Ascending aorta (tissue), 2 donors: Measurements from ENCODE around the gene NEGR1. TPM values are rescaled to one million over a fixed set of nuclear protein-coding genes. Genes with fewer than 3 reads are reported as not detected.

Source experiments
- DNase-seq, 2 donors: peaks; one replicate each; pipeline ENCODE4 v3.0.0-alpha.2; 2019; ENCODE audit warnings: low spot score in 2 of 2
- H3K27ac ChIP-seq, 2 donors: fragments of 200-600 bp; sonication (generic); one replicate each; pipeline ENCODE4 v1.5.1; 2016 to 2017; ENCODE audit warnings: mild to moderate bottlenecking in 1 of 2
- H3K27me3 ChIP-seq: fragments of 200-600 bp; sonication (generic); one replicate; pipeline ENCODE4 v1.5.1; 2017
- H3K36me3 ChIP-seq, 2 donors: fragments of 200-600 bp; sonication (generic); one replicate each; pipeline ENCODE4 v1.5.1; 2016
- H3K4me1 ChIP-seq, 2 donors: fragments of 200-600 bp; sonication (generic); one replicate each; pipeline ENCODE4 v1.5.1; 2016 to 2017; ENCODE audit warnings: mild to moderate bottlenecking in 1 of 2
- H3K4me3 ChIP-seq, 2 donors: fragments of 200-600 bp; sonication (generic); one replicate each; pipeline ENCODE4 v1.5.1; 2016 to 2017; ENCODE audit warnings: mild to moderate bottlenecking in 1 of 2
- H3K9me3 ChIP-seq, 2 donors: fragments of 200-600 bp; sonication (generic); one replicate each; pipeline ENCODE4 v1.5.1; 2016
- intact Hi-C: fragments of 100-400 bp; cut with DNase I; formaldehyde crosslinking; loops from one replicate; pipeline ENCODE4 v1.15.1; 2023
- total RNA-seq: library from RNA; depleted of rRNA; stranded (reverse); fragments of >200 nt; gene quantifications from one replicate; pipeline ENCODE4 v1.1.0, GENCODE V29; 2016
- TF ChIP-seq, protein P1 (sequence below), 3 experiments: fragments of 200-600 bp in 2 of 3; fragments of 450-650 bp in 1 of 3; sonication (generic) in 2 of 3; IDR thresholded peaks; one replicate each; pipeline ENCODE4 v1.5.1; 2016 to 2019; ENCODE audit warnings: antibody characterized with exemption in 3 of 3, mild to moderate bottlenecking in 1 of 3, moderate library complexity in 1 of 3

NEGR1 gene
- total RNA-seq, 1 donor from 2014 or later, result 42.8 TPM

DNA sequence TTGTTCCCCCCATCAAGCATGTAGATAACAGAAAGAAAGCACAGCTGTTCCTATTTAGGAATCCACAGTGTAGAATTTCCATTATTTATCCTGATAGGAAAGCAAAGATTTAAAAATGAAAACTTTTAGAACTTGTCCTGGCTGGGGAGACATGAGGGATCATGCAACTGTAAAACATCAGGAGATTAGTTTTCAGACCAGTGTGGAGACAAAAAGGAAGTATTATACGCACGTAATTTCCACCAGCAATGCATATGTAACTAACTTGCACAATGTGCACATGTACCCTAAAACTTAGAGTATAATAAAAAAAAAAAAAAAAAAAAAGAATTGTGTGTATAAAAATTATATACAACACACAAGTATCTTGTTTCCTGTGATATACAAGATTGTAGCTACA lies 172.4 kb downstream of the NEGR1 start:
- intact Hi-C loops, result no loop called here
- Histone ChIP-seq H3K27ac (no peak overlapping the region), H3K27me3 (no peaks in the 10 kb centered on the region), H3K36me3 (no peaks in the 10 kb centered on the region), H3K4me1 (peaks cover 0 to 3% of the 10 kb centered on the region in 2 donors), H3K4me3 (no peak overlapping the region), H3K9me3 (no peaks in the 10 kb centered on the region)
- TF ChIP-seq, protein P1, sequence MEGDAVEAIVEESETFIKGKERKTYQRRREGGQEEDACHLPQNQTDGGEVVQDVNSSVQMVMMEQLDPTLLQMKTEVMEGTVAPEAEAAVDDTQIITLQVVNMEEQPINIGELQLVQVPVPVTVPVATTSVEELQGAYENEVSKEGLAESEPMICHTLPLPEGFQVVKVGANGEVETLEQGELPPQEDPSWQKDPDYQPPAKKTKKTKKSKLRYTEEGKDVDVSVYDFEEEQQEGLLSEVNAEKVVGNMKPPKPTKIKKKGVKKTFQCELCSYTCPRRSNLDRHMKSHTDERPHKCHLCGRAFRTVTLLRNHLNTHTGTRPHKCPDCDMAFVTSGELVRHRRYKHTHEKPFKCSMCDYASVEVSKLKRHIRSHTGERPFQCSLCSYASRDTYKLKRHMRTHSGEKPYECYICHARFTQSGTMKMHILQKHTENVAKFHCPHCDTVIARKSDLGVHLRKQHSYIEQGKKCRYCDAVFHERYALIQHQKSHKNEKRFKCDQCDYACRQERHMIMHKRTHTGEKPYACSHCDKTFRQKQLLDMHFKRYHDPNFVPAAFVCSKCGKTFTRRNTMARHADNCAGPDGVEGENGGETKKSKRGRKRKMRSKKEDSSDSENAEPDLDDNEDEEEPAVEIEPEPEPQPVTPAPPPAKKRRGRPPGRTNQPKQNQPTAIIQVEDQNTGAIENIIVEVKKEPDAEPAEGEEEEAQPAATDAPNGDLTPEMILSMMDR (IDR thresholded peaks at IDR 0.05), result no peak
- no peak for DNase-seq

DNA sequence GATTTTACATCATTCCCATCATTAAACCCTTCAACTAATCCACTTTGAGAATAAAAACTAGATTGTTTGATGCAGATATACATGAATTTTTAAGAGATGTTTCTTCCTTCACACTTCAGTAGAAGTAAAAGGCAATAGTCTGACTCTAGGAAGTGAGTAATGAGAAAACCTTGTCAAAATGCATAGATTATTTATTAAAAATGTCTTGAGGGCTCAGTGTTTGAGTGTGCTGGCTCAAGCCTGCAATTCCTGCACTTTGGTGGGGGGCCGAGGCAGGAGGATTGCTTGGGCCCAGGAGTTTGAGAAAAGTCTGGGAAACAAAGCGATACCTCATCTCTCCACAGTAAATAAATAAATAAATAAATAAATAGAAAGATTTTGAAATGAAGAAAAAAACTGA lies 177.1 kb downstream of the NEGR1 start:
- no peaks in the 10 kb centered on the region for H3K9me3 ChIP-seq
- H3K27ac ChIP-seq, result no peak overlapping the region
- H3K36me3 ChIP-seq, result no peaks in the 10 kb centered on the region
- H3K27me3 ChIP-seq, result no peaks in the 10 kb centered on the region
- H3K4me3 ChIP-seq, result no peak overlapping the region
- intact Hi-C loops, result no loop called here
- DNase-seq, result no peak
- H3K4me1 ChIP-seq, result no peaks in the 10 kb centered on the region
- TF ChIP-seq, protein P1 (IDR thresholded peaks at IDR 0.05), result no peak

DNA sequence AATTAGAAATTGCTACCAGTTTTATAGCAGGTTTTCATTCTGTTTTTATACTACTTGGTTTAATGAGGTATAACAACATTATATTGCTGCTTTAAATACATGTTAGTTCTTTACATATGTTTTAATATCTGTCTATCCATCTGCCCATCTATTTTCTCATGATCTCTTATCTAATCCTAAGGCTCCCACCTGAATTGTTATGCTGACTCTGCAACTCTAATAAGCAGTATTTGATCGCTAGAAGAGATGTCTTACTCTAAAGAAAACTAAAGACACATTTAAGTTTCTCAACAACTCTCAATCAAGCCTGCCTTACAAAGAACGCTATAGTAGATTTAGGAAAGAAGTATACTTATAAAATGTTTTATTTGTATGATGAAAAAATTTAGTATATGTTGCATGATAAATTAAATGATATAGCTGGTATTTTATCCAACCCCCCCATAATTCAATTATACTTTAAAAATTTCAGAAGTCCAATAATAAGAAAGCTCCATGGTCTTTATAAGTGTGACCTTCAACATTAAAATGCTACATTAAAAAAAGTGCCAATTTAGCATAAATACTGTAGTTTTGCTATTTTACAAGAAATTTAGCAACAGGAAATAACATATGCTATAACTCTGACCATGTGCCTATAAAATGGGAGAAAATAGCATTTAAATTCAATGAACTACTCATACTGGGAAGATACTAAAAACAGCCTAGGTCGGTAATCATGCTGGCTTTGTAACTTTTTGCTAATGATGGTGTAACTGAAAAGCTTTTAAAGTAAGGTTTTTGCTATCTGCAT lies 180.3 kb downstream of the NEGR1 start:
- intact Hi-C loops, result no loop called here
- H3K27me3 ChIP-seq, result no peaks in the 10 kb centered on the region
- TF ChIP-seq, protein P1 (IDR thresholded peaks at IDR 0.05), result no peak
- no peaks in the 10 kb centered on the region for H3K36me3 ChIP-seq
- H3K4me1 ChIP-seq, result no peaks in the 10 kb centered on the region
- H3K9me3 ChIP-seq, result no peaks in the 10 kb centered on the region
- no peak for DNase-seq
- no peak overlapping the region for H3K4me3 ChIP-seq
- no peak overlapping the region for H3K27ac ChIP-seq

DNA sequence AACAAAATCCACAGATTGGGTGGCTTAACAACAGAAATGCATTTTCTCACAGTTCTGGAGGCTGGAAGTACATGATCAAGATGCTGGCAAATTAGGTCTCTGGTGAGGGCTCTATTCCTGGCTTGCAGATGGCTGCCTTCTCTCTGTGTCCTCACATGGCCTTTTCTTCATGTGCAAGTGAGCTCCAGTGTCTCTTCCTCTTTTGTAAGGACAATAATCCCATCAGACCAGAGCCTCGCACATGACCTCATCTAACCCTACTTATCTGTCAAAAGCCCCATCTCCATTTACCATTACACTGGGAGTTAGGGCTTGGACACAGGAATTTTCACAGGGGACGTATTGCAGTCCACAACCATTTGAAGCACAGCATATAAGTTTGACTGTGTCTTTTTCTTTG lies 181.6 kb downstream of the NEGR1 start:
- intact Hi-C loops, result no loop called here
- no peaks in the 10 kb centered on the region for H3K4me1 ChIP-seq
- no peak for DNase-seq
- no peak overlapping the region for H3K27ac ChIP-seq
- no peaks in the 10 kb centered on the region for H3K36me3 ChIP-seq
- no peak overlapping the region for H3K4me3 ChIP-seq
- TF ChIP-seq, protein P1 (IDR thresholded peaks at IDR 0.05), result no peak
- H3K9me3 ChIP-seq, result no peaks in the 10 kb centered on the region
- H3K27me3 ChIP-seq, result no peaks in the 10 kb centered on the region

DNA sequence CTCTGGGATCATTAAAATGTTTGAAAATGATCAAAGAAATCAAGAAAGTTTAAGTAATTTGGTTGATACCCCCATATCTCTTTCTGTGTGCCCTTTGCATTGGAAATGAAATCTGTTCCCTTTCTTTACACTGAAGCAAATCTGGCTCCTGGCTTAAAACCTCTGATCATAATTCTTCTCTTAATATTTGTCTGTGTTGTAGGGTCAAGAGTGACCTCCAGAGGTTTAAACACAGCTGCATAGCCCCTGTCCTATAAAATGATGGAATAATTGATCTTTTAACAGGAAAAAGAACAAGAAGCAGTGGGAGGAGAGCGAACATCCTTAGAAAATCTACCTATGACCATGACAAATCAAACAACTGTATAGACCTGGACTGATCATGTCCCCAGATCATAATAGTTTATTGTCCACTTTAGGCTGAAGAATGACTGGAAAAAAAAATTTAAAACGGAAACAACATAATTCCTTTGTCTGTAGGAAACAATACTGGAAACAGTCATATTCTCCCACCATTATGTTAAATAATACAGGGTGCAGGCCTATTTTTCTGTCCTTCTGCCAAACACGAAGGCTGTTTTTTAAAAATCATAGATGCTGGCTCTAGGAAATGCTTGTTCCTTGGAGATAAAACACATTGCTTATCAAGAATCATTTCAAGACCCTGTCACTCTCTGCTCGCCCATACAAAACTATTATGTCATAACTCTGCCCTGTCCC lies 184.3 kb downstream of the NEGR1 start:
- H3K36me3 ChIP-seq, result no peaks in the 10 kb centered on the region
- H3K9me3 ChIP-seq, result no peaks in the 10 kb centered on the region
- H3K4me3 ChIP-seq, result no peak overlapping the region
- no peak overlapping the region for H3K27ac ChIP-seq
- TF ChIP-seq, protein P1 (IDR thresholded peaks at IDR 0.05), result no peak
- H3K27me3 ChIP-seq, result no peaks in the 10 kb centered on the region
- DNase-seq, result no peak
- intact Hi-C loops, result no loop called here
- H3K4me1 ChIP-seq, result no peaks in the 10 kb centered on the region
